Right cardiac atrium (tissue), 5 donors: ENCODE measurements around the gene THBS1. TPM values are rescaled to one million over a fixed set of nuclear protein-coding genes. Genes with fewer than 3 reads are reported as not detected.
A peak's percentile ranks its signal among the peaks of the same experiment; 100 is the strongest.

ENCODE experiments used
- ATAC-seq, 2 donors: fragments of 200-7000 bp; cut with Tn5 transposase; one replicate each; pipeline versions ENCODE4 v1.8.0 to v1.9.1; 2020; ENCODE audit warnings: moderate library complexity in 2 of 2, mild to moderate bottlenecking in 1 of 2
- DNase-seq, 3 donors: peaks; one replicate each; pipeline ENCODE4 v3.0.0-alpha.2; 2020
- H3K27ac ChIP-seq: one replicate; pipeline ENCODE4 v1.5.1; 2013; ENCODE audit warnings: mild to moderate bottlenecking, low read length, control low read depth, moderate library complexity
- H3K27me3 ChIP-seq: one replicate; pipeline ENCODE4 v1.6.1; 2013; ENCODE audit not compliant: control insufficient read depth, insufficient read depth
- H3K4me1 ChIP-seq: one replicate; pipeline ENCODE4 v1.6.1; 2013; ENCODE audit warnings: low read length; ENCODE audit not compliant: control insufficient read depth, insufficient read depth
- H3K4me3 ChIP-seq: one replicate; pipeline ENCODE4 v1.5.1; 2013; ENCODE audit warnings: low read length, control low read depth
- H3K9me3 ChIP-seq: one replicate; pipeline ENCODE4 v1.6.1; 2013; ENCODE audit warnings: low read length; ENCODE audit not compliant: control insufficient read depth
- WGBS: extraction: QIAGEN DNeasy Blood & Tissue Kit; methylation state at CpG from one replicate; pipeline ENCODE4 v1.1.7; 2013; 5-methylcytosine and 5-hydroxymethylcytosine counted together
- intact Hi-C, 4 donors: fragments of 100-400 bp; cut with DNase I; formaldehyde crosslinking; loops; one replicate each; pipeline versions ENCODE4 v1.11.0 to v1.14.0; 2022 to 2023
- polyA plus RNA-seq: library from polyadenylated mRNA; stranded (reverse); fragments of 200-250 nt; gene quantifications from one replicate; pipeline ENCODE4 v1.2.3, GENCODE V29; 2013
- total RNA-seq, 4 donors: library from RNA; stranded (reverse); fragmentation: NEBNext Ultra II Directional; extraction: Animal tissue kit (Norgen Biotek cat#: 25700); gene quantifications; one replicate each; pipeline ENCODE4 v1.2.1, GENCODE V29; 2021
- donor health status: healthy with polysubstance abuse.
- donor health status: DM: no; HTN: yes; CAD: no.
- donor health status: DM: no; HTN: no; CAD: no.
- donor health status: DM: no; HTN: yes; CAD: no; lungs with severe emphysema.
- donor health status: DM: yes; HTN: yes; CAD: no.

Gene THBS1
- total and polyA plus RNA-seq, 5 donors = 31.3 to 462 (median 38.8) TPM

DNA sequence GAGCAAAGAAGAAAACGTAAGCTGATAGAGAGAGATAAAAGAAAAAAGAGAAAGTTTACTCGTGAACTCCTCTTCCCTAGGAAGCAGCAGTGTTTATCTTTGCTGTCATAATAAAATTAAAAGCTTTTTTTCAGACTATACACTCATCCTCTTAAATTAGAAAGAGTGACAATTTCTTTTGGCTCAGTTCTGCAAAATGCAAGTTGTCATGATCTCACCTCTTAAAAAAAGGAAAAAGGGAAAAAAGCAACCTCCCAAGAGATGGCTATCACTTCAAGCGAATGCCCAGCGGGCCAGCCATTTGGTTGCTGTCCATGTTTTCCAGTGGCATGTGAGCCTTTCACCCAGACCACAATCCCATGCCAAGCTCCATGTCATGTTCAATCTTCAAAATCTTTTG, 7.0 kb upstream of the THBS1 start:
- Histone ChIP-seq H3K27ac (no peak overlapping the region), H3K4me3 (no peak overlapping the region)
- DNase-seq = no peak

GRCh38 chr15:39574427-39574826, 6.5 kb upstream of the THBS1 start:
- ATAC-seq (no peak), DNase-seq (no peak)
- Histone ChIP-seq H3K27ac (no peak overlapping the region), H3K4me3 (no peak overlapping the region), H3K27me3 (no peaks in the 10 kb centered on the region), H3K9me3 (no peaks in the 10 kb centered on the region), H3K4me1 (no peaks in the 10 kb centered on the region)
- intact Hi-C loops = loop anchor here in 1 of 4 donors (10.0 kb wide), 2 partner anchors 100 to 140 kb away; no protein-coding TSS in a partner anchor
- 93% methylated on average over 1 of the region's 1 CpG for WGBS

More for the DNA sequence above, 7.0 kb upstream of the THBS1 start:
- 62% methylated on average over 4 of the region's 4 CpGs for WGBS
- H3K4me1 ChIP-seq = no peaks in the 10 kb centered on the region
- ATAC-seq = no peak
- no peaks in the 10 kb centered on the region for H3K27me3 ChIP-seq
- no peaks in the 10 kb centered on the region for H3K9me3 ChIP-seq
- intact Hi-C loops = loop anchor here in 1 of 4 donors (10.0 kb wide), 2 partner anchors 99 to 139 kb away; no protein-coding TSS in a partner anchor

GRCh38 chr15:39575180-39575579, 5.7 kb upstream of the THBS1 start:
- no peaks in the 10 kb centered on the region for H3K27me3 ChIP-seq
- WGBS = 98% methylated on average over 6 of the region's 6 CpGs
- H3K9me3 ChIP-seq = no peaks in the 10 kb centered on the region
- H3K4me1 ChIP-seq = no peaks in the 10 kb centered on the region
- no peak for DNase-seq
- no peak overlapping the region for H3K27ac ChIP-seq
- H3K4me3 ChIP-seq = no peak overlapping the region
- ATAC-seq = no peak
- intact Hi-C loops = loop anchor here in 1 of 4 donors (5.0 to 10.0 kb wide), 3 partner anchors 100 to 758 kb away; no protein-coding TSS in a partner anchor

DNA sequence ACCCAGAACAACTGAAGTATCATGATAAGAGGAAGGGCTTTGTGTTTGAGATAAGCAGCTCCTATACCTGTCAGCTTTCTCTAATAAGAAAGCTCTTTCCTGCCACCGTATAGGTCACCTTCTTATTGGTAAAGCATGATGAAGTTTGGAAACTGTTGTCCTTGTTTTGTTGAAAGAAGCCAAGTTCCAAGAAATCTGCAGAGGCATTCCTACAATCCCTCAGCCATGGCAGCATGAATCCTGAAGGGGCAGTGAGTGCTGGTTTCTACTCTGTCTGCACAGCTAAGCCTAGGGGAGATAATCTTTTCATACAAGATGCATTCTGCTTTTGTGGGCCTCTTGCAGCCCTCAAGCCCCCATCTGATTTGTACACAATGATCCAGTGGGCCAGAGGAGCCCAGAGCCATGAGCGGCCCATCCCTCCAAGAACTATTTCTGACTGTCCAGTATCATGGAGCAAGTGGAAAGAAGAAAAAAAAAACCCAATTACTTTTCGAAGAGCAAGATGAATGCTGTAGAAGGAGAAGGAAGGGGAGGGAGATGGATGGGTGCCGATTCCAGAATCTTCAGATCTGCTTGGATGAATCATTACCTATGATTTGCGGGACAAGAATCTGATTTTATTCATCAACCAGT, 1.9 kb upstream of the THBS1 start:
- no peaks in the 10 kb centered on the region for H3K27me3 ChIP-seq
- intact Hi-C loops = loop anchor here in 1 of 4 donors (5.0 to 10.0 kb wide), 3 partner anchors 104 to 762 kb away; no protein-coding TSS in a partner anchor
- no peaks in the 10 kb centered on the region for H3K9me3 ChIP-seq
- DNase-seq (no peak), ATAC-seq (no peak)
- H3K4me3 ChIP-seq = no peak overlapping the region
- no peak overlapping the region for H3K27ac ChIP-seq
- WGBS = 65% methylated on average over 5 of the region's 5 CpGs
- H3K4me1 ChIP-seq = no peaks in the 10 kb centered on the region

GRCh38 chr15:39579487-39580116, 1.3 kb upstream of the THBS1 start:
- H3K4me1 ChIP-seq = no peaks in the 10 kb centered on the region
- H3K27ac ChIP-seq = peak overlapping the region; percentile 45
- WGBS = 12% methylated on average over 18 of the region's 18 CpGs

DNA sequence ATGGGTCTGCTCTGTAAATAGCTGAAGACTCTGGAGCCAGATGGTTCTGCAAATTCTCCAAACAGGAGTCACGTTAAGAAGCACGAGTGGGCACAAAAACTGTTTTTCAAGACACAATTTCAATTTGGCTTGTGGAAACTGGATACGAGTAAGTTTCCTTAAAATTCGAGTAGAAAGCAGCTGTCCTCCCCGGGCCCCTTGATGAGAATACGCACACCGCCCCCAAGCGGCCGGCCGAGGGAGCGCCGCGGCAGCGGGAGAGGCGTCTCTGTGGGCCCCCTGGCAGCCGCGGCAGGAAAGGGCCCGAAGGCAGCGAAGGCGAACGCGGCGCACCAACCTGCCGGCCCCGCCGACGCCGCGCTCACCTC, 778 bp upstream of the THBS1 start:
- peak overlapping the region; percentile 44 for H3K4me3 ChIP-seq
- under 1% methylated on average over 29 of the region's 29 CpGs for WGBS
- no peaks in the 10 kb centered on the region for H3K4me1 ChIP-seq
- intact Hi-C loops = loop anchor here (5.0 to 10.0 kb wide), 5 partner anchors 175 to 875 kb away; no protein-coding TSS in a partner anchor
- DNase-seq (peak; percentile 94 to 99 (median 98)), ATAC-seq (peak; percentile 84 to 90)
- no peaks in the 10 kb centered on the region for H3K9me3 ChIP-seq
- H3K27me3 ChIP-seq = no peaks in the 10 kb centered on the region
- peak overlapping the region; percentile 61 for H3K27ac ChIP-seq

More at GRCh38 chr15:39579487-39580116, 1.3 kb upstream of the THBS1 start:
- DNase-seq (peak; percentile 79 to 83 (median 83)), ATAC-seq (peak; percentile 64 to 67)
- no peaks in the 10 kb centered on the region for H3K27me3 ChIP-seq
- peak overlapping the region; percentile 44 for H3K4me3 ChIP-seq
- H3K9me3 ChIP-seq = no peaks in the 10 kb centered on the region
- intact Hi-C loops = loop anchor here (5.0 to 10.0 kb wide), 8 partner anchors 105 to 875 kb away; no protein-coding TSS in a partner anchor

DNA sequence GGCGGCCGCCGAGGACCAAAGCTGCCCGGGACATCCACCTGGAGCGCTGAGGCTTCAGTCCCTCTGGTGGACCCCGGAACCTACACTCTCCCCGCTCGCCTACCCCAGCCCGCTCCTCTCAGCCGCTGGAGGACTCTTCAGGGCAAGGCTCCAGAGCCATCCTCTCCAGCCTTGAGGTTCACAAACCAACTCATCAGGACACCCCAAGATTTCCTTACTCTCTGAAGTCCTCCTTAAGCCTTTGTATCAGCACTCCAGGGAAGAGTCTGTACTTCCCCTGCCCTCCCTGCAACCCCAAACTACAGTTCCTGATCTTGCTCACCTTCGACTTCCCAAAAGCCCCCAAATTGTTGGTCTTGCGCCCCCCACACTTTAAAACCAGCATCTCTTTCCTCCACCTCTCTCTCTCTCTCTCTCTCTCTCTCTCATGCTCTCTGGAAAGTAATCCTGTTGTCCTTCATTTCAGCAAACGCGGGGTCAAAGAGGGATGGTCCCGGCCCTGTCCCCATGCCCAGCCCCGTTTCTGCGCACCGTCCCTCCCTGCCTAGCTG, 438 bp downstream of the THBS1 start:
- intact Hi-C loops = loop anchor here (5.0 to 10.0 kb wide), 5 partner anchors 173 to 877 kb away; no protein-coding TSS in a partner anchor
- DNase-seq (no peak), ATAC-seq (peak; percentile 2 to 22)
- no peaks in the 10 kb centered on the region for H3K9me3 ChIP-seq
- peak overlapping the region; percentile 50 for H3K27ac ChIP-seq
- H3K4me3 ChIP-seq = peak overlapping the region; percentile 38
- H3K27me3 ChIP-seq = no peaks in the 10 kb centered on the region
- 18% methylated on average over 18 of the region's 18 CpGs for WGBS
- no peaks in the 10 kb centered on the region for H3K4me1 ChIP-seq

- WGBS = 70% methylated on average over 13 of the region's 13 CpGs
- Histone ChIP-seq H3K27me3 (no peaks in the 10 kb centered on the region), H3K4me1 (no peaks in the 10 kb centered on the region), H3K4me3 (peak overlapping the region; percentile 38), H3K27ac (no peak overlapping the region), H3K9me3 (no peaks in the 10 kb centered on the region)
- intact Hi-C loops = loop anchor here (5.0 to 10.0 kb wide), 5 partner anchors 173 to 877 kb away; no protein-coding TSS in a partner anchor
- ATAC-seq = peak; percentile 25 to 59
- DNase-seq = peak; percentile 54 to 84 (median 82)
Measured at GRCh38 chr15:39581793-39582285, 960 bp downstream of the THBS1 start.

DNA sequence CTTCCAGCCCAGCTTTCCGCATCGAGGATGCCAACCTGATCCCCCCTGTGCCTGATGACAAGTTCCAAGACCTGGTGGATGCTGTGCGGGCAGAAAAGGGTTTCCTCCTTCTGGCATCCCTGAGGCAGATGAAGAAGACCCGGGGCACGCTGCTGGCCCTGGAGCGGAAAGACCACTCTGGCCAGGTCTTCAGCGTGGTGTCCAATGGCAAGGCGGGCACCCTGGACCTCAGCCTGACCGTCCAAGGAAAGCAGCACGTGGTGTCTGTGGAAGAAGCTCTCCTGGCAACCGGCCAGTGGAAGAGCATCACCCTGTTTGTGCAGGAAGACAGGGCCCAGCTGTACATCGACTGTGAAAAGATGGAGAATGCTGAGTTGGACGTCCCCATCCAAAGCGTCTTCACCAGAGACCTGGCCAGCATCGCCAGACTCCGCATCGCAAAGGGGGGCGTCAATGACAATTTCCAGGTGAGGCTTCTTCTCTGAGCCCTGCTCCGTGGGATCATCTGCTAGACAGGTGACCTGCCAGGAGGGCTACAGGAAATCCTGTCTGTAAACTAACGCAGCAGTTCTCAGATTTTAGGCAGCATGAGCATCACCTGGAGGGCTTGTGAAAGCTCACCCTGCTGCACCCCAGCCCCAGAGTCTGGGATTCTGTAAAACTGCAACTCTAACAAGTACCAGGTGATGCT, 1.6 kb downstream of the THBS1 start:
- Histone ChIP-seq H3K27me3 (no peaks in the 10 kb centered on the region), H3K4me1 (no peaks in the 10 kb centered on the region)
- intact Hi-C loops = loop anchor here (5.0 to 10.0 kb wide), 5 partner anchors 172 to 878 kb away; no protein-coding TSS in a partner anchor

DNA sequence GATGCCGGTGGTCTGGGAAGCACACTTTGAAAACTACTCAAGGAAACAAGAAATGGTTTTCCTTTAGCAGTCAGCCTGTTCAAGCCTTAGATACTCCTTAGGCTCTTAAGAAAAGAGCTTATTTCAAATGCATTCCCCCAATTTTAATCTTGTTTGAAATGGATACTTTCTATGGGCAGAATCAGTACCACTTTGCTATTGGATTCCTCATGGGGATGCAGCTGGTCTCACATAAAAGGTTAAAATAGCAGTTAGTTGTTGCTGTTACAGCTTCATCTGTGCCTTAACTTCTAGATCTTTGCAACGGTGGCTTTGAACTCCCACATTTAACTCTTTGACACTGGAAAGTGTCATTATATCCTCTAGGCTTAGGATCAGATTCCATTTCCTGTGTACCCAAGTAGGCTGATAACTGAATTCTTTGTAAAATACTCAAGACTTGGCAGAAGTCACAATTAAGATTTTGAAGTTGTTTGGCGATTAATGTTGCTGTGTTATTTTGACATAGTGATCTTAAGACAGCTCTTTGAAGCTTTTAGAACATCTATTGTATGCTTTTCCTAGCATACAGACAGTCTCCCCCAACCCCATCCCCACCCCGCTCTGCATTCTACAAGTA, 2.2 kb downstream of the THBS1 start:
- WGBS = 54% methylated on average over 4 of the region's 4 CpGs
- intact Hi-C loops = loop anchor here (5.0 to 10.0 kb wide), 5 partner anchors 172 to 878 kb away; no protein-coding TSS in a partner anchor
- ATAC-seq (no peak), DNase-seq (no peak)
- Histone ChIP-seq H3K4me1 (no peaks in the 10 kb centered on the region), H3K27ac (no peak overlapping the region), H3K27me3 (no peaks in the 10 kb centered on the region), H3K4me3 (peak overlapping the region; percentile 36), H3K9me3 (no peaks in the 10 kb centered on the region)

More for the DNA sequence above, 1.6 kb downstream of the THBS1 start:
- 60% methylated on average over 20 of the region's 20 CpGs for WGBS
- DNase-seq = peak; percentile 60 to 72 (median 63)
- Histone ChIP-seq H3K4me3 (peak overlapping the region; percentile 38), H3K9me3 (no peaks in the 10 kb centered on the region), H3K27ac (peak overlapping the region; percentile 15)
- no peak for ATAC-seq
